ENCODE measurements around the gene EIF4ENIF1.
"Not testable (repeated sequence)": the region's sequence is repeated elsewhere in the genome, so short reads cannot be mapped to it uniquely, and the experiment has no call there.

EIF4ENIF1 gene

GRCh38 chr22:31491218-31491962 is 1.7 kb upstream of the EIF4ENIF1 start:
- no peak for TF ChIP-seq CTCF (IDR thresholded peaks at IDR 0.05; ENCODE audit: control insufficient read depth, extremely low read depth, insufficient read depth)
- peak overlapping the region; percentile 92 for H3K4me3 ChIP-seq (ENCODE audit: low read depth, low read length)
- DNase-seq (ENCODE audit: low read depth): no peak

GRCh38 chr22:31490496-31490925 is 869 bp upstream of the EIF4ENIF1 start:
- DNase-seq (ENCODE audit: low read depth): no peak
- H3K4me3 ChIP-seq (ENCODE audit: low read depth, low read length): peak overlapping the region; percentile 92
- no peak for TF ChIP-seq CTCF (IDR thresholded peaks at IDR 0.05; ENCODE audit: control insufficient read depth, extremely low read depth, insufficient read depth)

- H3K4me3 ChIP-seq (ENCODE audit: low read depth, low read length): peak overlapping the region; percentile 92
- DNase-seq (ENCODE audit: low read depth): no peak
- TF ChIP-seq CTCF (IDR thresholded peaks at IDR 0.05; ENCODE audit: control insufficient read depth, extremely low read depth, insufficient read depth): no peak
Observed at GRCh38 chr22:31488988-31489617, 539 bp downstream of the EIF4ENIF1 start.

- no peak for TF ChIP-seq CTCF (IDR thresholded peaks at IDR 0.05; ENCODE audit: control insufficient read depth, extremely low read depth, insufficient read depth)
- no peak for DNase-seq (ENCODE audit: low read depth)
- H3K4me3 ChIP-seq (ENCODE audit: low read depth, low read length): peak overlapping the region; percentile 92
Observed at GRCh38 chr22:31488346-31488883, 1.2 kb downstream of the EIF4ENIF1 start.

GRCh38 chr22:31486951-31487350 is 2.7 kb downstream of the EIF4ENIF1 start:
- no peak for DNase-seq (ENCODE audit: low read depth)
- no peak for TF ChIP-seq CTCF (IDR thresholded peaks at IDR 0.05; ENCODE audit: control insufficient read depth, extremely low read depth, insufficient read depth)
- H3K4me3 ChIP-seq (ENCODE audit: low read depth, low read length): no peak overlapping the region

- not testable (repeated sequence) for DNase-seq (ENCODE audit: low read depth); H3K4me3 ChIP-seq (ENCODE audit: low read depth, low read length)
Observed at GRCh38 chr22:31486369-31486768, 3.3 kb downstream of the EIF4ENIF1 start.

- not testable (repeated sequence) for DNase-seq (ENCODE audit: low read depth)
Observed at GRCh38 chr22:31482470-31482869, 7.2 kb downstream of the EIF4ENIF1 start.

GRCh38 chr22:31481129-31481528 is 8.5 kb downstream of the EIF4ENIF1 start:
- no peak for TF ChIP-seq CTCF (IDR thresholded peaks at IDR 0.05; ENCODE audit: control insufficient read depth, extremely low read depth, insufficient read depth)
- DNase-seq (ENCODE audit: low read depth): no peak
- H3K4me3 ChIP-seq (ENCODE audit: low read depth, low read length): no peak overlapping the region

More at GRCh38 chr22:31482470-31482869, 7.2 kb downstream of the EIF4ENIF1 start:
- not testable (repeated sequence) for H3K4me3 ChIP-seq (ENCODE audit: low read depth, low read length)
